Heart right ventricle (tissue), 16 donors: ENCODE data around the gene MAGI2. TPM values are rescaled to one million over a fixed set of nuclear protein-coding genes. Genes with fewer than 3 reads are reported as not detected.

Experiments
- ATAC-seq, 8 donors: fragments of 200-7000 bp; cut with Tn5 transposase; one replicate each; pipeline ENCODE4 v1.9.1; 2020; ENCODE audit warnings: mild to moderate bottlenecking in 8 of 8, moderate library complexity in 8 of 8, moderate number of reproducible peaks in 1 of 8
- DNase-seq, 2 donors: peaks; one replicate each; pipeline ENCODE4 v3.0.0-alpha.2; 2020
- H3K27ac ChIP-seq, 10 donors: fragments of 200-600 bp; sonication (generic) in 2 of 10; one replicate each; pipeline versions ENCODE4 v1.5.0 to v1.8.0; 2020 to 2022; ENCODE audit warnings: mild to moderate bottlenecking in 3 of 10
- H3K27me3 ChIP-seq, 7 donors: fragments of 200-600 bp; one replicate each; pipeline ENCODE4 v1.8.0; 2021 to 2022; ENCODE audit warnings: mild to moderate bottlenecking in 2 of 7
- H3K36me3 ChIP-seq, 9 donors: fragments of 200-600 bp; sonication (generic) in 1 of 9; one replicate each; pipeline versions ENCODE4 v1.5.0 to v1.8.0; 2020 to 2022; ENCODE audit warnings: mild to moderate bottlenecking in 2 of 9
- H3K4me1 ChIP-seq, 9 donors: fragments of 200-600 bp; sonication (generic) in 1 of 9; one replicate each; pipeline versions ENCODE4 v1.5.0 to v1.8.0; 2020 to 2022; ENCODE audit warnings: mild to moderate bottlenecking in 4 of 9
- H3K4me3 ChIP-seq, 10 donors: fragments of 200-600 bp; sonication (generic) in 2 of 10; one replicate each; pipeline versions ENCODE4 v1.5.0 to v1.8.0; 2020 to 2022; ENCODE audit warnings: mild to moderate bottlenecking in 7 of 10, moderate library complexity in 2 of 10
- H3K9me3 ChIP-seq, 11 donors: fragments of 200-600 bp in 10 of 11; sonication (generic) in 2 of 11; one replicate each; pipeline versions ENCODE4 v1.5.0 to v1.8.0; 2013 to 2022; ENCODE audit warnings: mild to moderate bottlenecking in 2 of 11, control low read depth in 1 of 11, moderate library complexity in 1 of 11
- WGBS, 2 donors: extraction: QIAGEN DNeasy Blood & Tissue Kit; methylation state at CpG; one replicate each; pipeline ENCODE4 v1.1.7; 2013; ENCODE audit warnings: inconsistent platforms in 1 of 2; 5-methylcytosine and 5-hydroxymethylcytosine counted together
- intact Hi-C, 10 donors: fragments of 100-400 bp; cut with DNase I; formaldehyde crosslinking; loops; one replicate each; pipeline versions ENCODE4 v1.11.1 to v1.14.2; 2022
- polyA plus RNA-seq, 2 donors: library from polyadenylated mRNA; stranded (reverse); fragments of 200-250 nt; gene quantifications; one replicate each; pipeline ENCODE4 v1.2.3, GENCODE V29; 2013
- total RNA-seq, 10 donors: library from RNA; stranded (reverse); fragmentation: NEBNext Ultra II Directional in 3 of 10; extraction: Animal tissue kit (Norgen Biotek cat#: 25700) in 3 of 10; gene quantifications; one replicate each; pipeline versions ENCODE4 v1.2.1 to v1.2.4, GENCODE V29; 2021 to 2023
- TF ChIP-seq, protein P1 (sequence below), 9 donors: fragments of 200-600 bp; sonication (generic) in 2 of 9; IDR thresholded peaks; one replicate each; pipeline versions ENCODE4 v1.5.0 to v1.8.0; 2021 to 2022; ENCODE audit warnings: antibody characterized with exemption in 9 of 9, mild to moderate bottlenecking in 5 of 9, moderate library complexity in 1 of 9
- donor health status: Arrhythmogenic right ventricular cardiomyopathy.
- donor health status: ischemic (EF 13 %, LVEDD 7.1; RV severe dilation, severe dysfunction).
- donor health status: healthy with polysubstance abuse.
- donor health status: DM: no; HTN: yes; CAD: no.
- donor health status: DM: no; HTN: no; CAD: no.
- donor health status: ischemic (EF 25% LVEDD 6.9; RV normal size, moderate dysfunction).
- donor health status: ischemic (EF 25% LVEDD 5.7; RV mildly dilated, moderate dysfunction).
- donor health status: healthy.
- donor health status: DM: yes; HTN: yes; CAD: no.
- donor health status: Ischemic cardiomyopathy.
- donor health status: ischemic (EF 35%, LVEDD 5.7; RV mildly dilated, moderate dysfunction).
- donor health status: nonischemic (EF 11% LVEDD 7.7; RV severe dilation, severe dysfunction).
- donor health status: DM: yes; HTN: yes; CAD: no.
- donor health status: PGD.
- donor health status: ischemic (EF 29% LVEDD 5.4; RV normal size, mild dysfunction).
- donor health status: nonischemic (EF 23%, LVEDD 6.1; RV moderate dilation, normal function).

MAGI2 gene
- total and polyA plus RNA-seq, 12 donors = 0.83 to 6.0 (median 4.1) TPM

GRCh38 chr7:78066599-78066998 lies 1386.9 kb downstream of the MAGI2 start:
- no peak for DNase-seq
- H3K9me3 ChIP-seq = no peaks in the 10 kb centered on the region
- intact Hi-C loops = no loop called here
- no peaks in the 10 kb centered on the region for H3K27me3 ChIP-seq
- WGBS, 2 donors = 72 to 78% methylated on average over 4 of the region's 4 CpGs
- TF ChIP-seq, protein P1, sequence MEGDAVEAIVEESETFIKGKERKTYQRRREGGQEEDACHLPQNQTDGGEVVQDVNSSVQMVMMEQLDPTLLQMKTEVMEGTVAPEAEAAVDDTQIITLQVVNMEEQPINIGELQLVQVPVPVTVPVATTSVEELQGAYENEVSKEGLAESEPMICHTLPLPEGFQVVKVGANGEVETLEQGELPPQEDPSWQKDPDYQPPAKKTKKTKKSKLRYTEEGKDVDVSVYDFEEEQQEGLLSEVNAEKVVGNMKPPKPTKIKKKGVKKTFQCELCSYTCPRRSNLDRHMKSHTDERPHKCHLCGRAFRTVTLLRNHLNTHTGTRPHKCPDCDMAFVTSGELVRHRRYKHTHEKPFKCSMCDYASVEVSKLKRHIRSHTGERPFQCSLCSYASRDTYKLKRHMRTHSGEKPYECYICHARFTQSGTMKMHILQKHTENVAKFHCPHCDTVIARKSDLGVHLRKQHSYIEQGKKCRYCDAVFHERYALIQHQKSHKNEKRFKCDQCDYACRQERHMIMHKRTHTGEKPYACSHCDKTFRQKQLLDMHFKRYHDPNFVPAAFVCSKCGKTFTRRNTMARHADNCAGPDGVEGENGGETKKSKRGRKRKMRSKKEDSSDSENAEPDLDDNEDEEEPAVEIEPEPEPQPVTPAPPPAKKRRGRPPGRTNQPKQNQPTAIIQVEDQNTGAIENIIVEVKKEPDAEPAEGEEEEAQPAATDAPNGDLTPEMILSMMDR (IDR thresholded peaks at IDR 0.05) = no peak
- no peak overlapping the region for H3K27ac ChIP-seq
- no peaks in the 10 kb centered on the region for H3K4me1 ChIP-seq
- ATAC-seq = no peak
- no peak overlapping the region for H3K4me3 ChIP-seq
- H3K36me3 ChIP-seq = no peaks in the 10 kb centered on the region

DNA sequence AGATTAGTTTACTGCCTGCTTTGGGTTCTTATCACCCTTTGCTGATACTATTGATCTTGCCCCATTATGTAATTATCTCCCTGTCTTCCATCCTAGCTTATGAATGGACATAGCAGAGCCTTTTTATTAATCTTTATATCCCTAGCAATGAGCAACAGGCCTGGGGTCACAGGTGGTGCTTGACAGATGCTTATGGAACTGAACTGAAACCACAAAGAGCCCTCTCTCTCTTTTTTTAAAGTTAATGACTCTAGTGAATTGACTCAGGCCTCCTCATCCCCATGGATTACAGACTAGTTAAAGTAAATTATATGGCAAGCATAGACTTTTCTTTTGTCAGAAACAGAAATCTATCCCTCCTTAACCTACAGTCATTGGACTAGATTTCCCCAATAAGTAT lies 1389.7 kb downstream of the MAGI2 start:
- intact Hi-C loops = no loop called here
- H3K36me3 ChIP-seq = no peaks in the 10 kb centered on the region
- TF ChIP-seq, protein P1 (IDR thresholded peaks at IDR 0.05) = no peak
- H3K27ac ChIP-seq = no peak overlapping the region
- no peak for DNase-seq
- no peaks in the 10 kb centered on the region for H3K4me1 ChIP-seq
- no peak overlapping the region for H3K4me3 ChIP-seq
- no peaks in the 10 kb centered on the region for H3K27me3 ChIP-seq
- H3K9me3 ChIP-seq = no peaks in the 10 kb centered on the region
- no peak for ATAC-seq

DNA sequence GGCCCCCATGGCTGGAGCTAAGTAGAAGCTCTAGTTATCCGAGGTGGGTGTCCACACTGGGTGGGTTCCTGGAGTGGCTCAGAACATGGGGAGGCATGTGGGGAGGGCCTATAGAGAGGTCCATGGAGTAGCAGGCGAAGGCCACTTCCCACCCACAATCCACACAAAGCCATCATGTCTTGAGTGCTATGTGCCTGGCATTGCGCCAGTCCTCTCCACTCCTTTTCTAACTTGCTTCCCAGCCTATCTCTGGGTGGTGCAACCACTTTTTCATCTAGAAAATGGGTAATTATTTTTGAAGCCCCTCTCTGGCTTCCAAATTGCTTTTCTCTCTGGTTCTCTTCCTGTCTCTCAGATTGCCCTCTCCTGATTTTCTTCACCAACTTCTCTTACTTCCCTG lies 1391.3 kb downstream of the MAGI2 start:
- H3K9me3 ChIP-seq = no peaks in the 10 kb centered on the region
- TF ChIP-seq, protein P1 (IDR thresholded peaks at IDR 0.05) = no peak
- DNase-seq (no peak), ATAC-seq (no peak)
- H3K27me3 ChIP-seq = no peaks in the 10 kb centered on the region
- no peak overlapping the region for H3K27ac ChIP-seq
- no peaks in the 10 kb centered on the region for H3K4me1 ChIP-seq
- H3K4me3 ChIP-seq = no peak overlapping the region
- WGBS, 2 donors = 91 to 96% methylated on average over 3 of the region's 3 CpGs
- intact Hi-C loops = no loop called here
- H3K36me3 ChIP-seq = no peaks in the 10 kb centered on the region

GRCh38 chr7:78057571-78057970 lies 1395.9 kb downstream of the MAGI2 start:
- H3K4me3 ChIP-seq = no peak overlapping the region
- H3K27ac ChIP-seq = no peak overlapping the region
- intact Hi-C loops = no loop called here
- DNase-seq = no peak
- TF ChIP-seq, protein P1 (IDR thresholded peaks at IDR 0.05) = no peak
- no peaks in the 10 kb centered on the region for H3K4me1 ChIP-seq
- ATAC-seq = no peak
- H3K36me3 ChIP-seq = no peaks in the 10 kb centered on the region
- no peaks in the 10 kb centered on the region for H3K27me3 ChIP-seq
- peaks cover 0 to 3% (median 0%) of the 10 kb centered on the region in 11 donors for H3K9me3 ChIP-seq

- no peak for ATAC-seq
- Histone ChIP-seq H3K4me3 (no peak overlapping the region), H3K9me3 (peaks cover 0 to 3% (median 0%) of the 10 kb centered on the region in 11 donors), H3K27ac (no peak overlapping the region), H3K4me1 (no peaks in the 10 kb centered on the region), H3K36me3 (no peaks in the 10 kb centered on the region), H3K27me3 (no peaks in the 10 kb centered on the region)
- intact Hi-C loops = no loop called here
- no peak for DNase-seq
- WGBS, 2 donors = 51 to 53% methylated on average over 1 of the region's 1 CpG
- TF ChIP-seq, protein P1 (IDR thresholded peaks at IDR 0.05) = no peak
Measured at GRCh38 chr7:78055599-78055998, 1397.9 kb downstream of the MAGI2 start.
